Endothelial cell of umbilical vein (primary cell): ENCODE measurements around the gene ABCA2. TPM values are rescaled to one million over a fixed set of nuclear protein-coding genes. Genes with fewer than 3 reads are reported as not detected.

ENCODE experiments used
- BruUV-seq: library from RNA; stranded (reverse); fragments of 400-500 nt; replicated peaks from 2 replicates; lab custom pipeline; 2021; lab: Mats Ljungman, UMichigan
- CTCF ChIA-PET: fragments of 300-600, 350-600 bp; sonication (Branson Sonifier 250); formaldehyde crosslinking; loops from one replicate; lab custom pipeline; 2021; ENCODE audit warnings: antibody characterized with exemption, inconsistent platforms; lab: Charles Lee
- POLR2A ChIA-PET: fragments of 300-600, 350-600 bp; sonication (Branson Sonifier 250); formaldehyde crosslinking; loops from one replicate; lab custom pipeline; 2021; ENCODE audit warnings: antibody characterized with exemption, inconsistent platforms; lab: Charles Lee
- DNase-seq: peaks from one replicate; pipeline ENCODE4 v3.0.0-alpha.2; 2011; ENCODE audit warnings: low read depth, low spot score
- FAIRE-seq: peaks from 2 replicates; lab custom pipeline; 2011; peaks lifted over from hg19 to GRCh38; lab: Jason Lieb, UNC
- H2AFZ ChIP-seq: 2 replicates; pipeline ENCODE4 v1.6.0; 2012; ENCODE audit warnings: low read depth, low read length, control low read depth, inconsistent platforms
- H3K27ac ChIP-seq: 2 replicates; pipeline ENCODE4 v1.5.1; 2011; ENCODE audit warnings: low read depth, mild to moderate bottlenecking, control low read depth, low read length, moderate library complexity; ENCODE audit not compliant: insufficient read depth
- H3K27me3 ChIP-seq, 2 experiments: 2 replicates each; pipeline versions ENCODE4 v1.6.0 to v1.6.1; 2011; ENCODE audit warnings: low read length in 2 of 2, mixed read lengths in 1 of 2; ENCODE audit not compliant: control insufficient read depth in 2 of 2, insufficient read depth in 2 of 2
- H3K36me3 ChIP-seq, 2 experiments: 2 replicates in 1 of 2; 3 replicates in 1 of 2; pipeline ENCODE4 v1.5.1; 2011; ENCODE audit warnings: low read length in 2 of 2, mild to moderate bottlenecking in 1 of 2, moderate library complexity in 1 of 2; ENCODE audit not compliant: control insufficient read depth in 2 of 2, insufficient read depth in 2 of 2; ENCODE audit errors: extremely low read depth in 1 of 2
- H3K4me1 ChIP-seq: 3 replicates; pipeline ENCODE4 v1.5.1; 2011; ENCODE audit warnings: mild to moderate bottlenecking, low read length; ENCODE audit not compliant: control insufficient read depth, insufficient read depth; ENCODE audit errors: extremely low read depth
- H3K4me2 ChIP-seq: 2 replicates; pipeline ENCODE4 v1.6.1; 2011; ENCODE audit warnings: low read length, control low read depth, mixed read lengths; ENCODE audit not compliant: insufficient read depth
- H3K4me3 ChIP-seq, 3 experiments: fragments of 200-600 bp in 1 of 3; sonication (generic), shearing (Covaris generic) in 1 of 3; replicated peaks in 1 of 3; 2 replicates each; pipeline ENCODE4 v1.5.1; 2011 to 2016; ENCODE audit warnings: control low read depth in 3 of 3, low read length in 3 of 3, mild to moderate bottlenecking in 2 of 3, inconsistent platforms in 1 of 3, low read depth in 1 of 3, moderate library complexity in 1 of 3; ENCODE audit not compliant: insufficient read depth in 1 of 3
- H3K79me2 ChIP-seq: 2 replicates; pipeline ENCODE4 v1.6.0; 2012; ENCODE audit warnings: low read length, inconsistent platforms; ENCODE audit not compliant: control insufficient read depth, insufficient read depth
- H3K9ac ChIP-seq: replicated peaks from 2 replicates; pipeline ENCODE3; 2011; ENCODE audit warnings: low read length, control low read depth; ENCODE audit not compliant: insufficient read depth; ENCODE audit errors: extremely low read depth
- H3K9me1 ChIP-seq: replicated peaks from 3 replicates; pipeline ENCODE4 v1.6.0; 2011; ENCODE audit warnings: mild to moderate bottlenecking, low read length; ENCODE audit not compliant: control insufficient read depth, insufficient read depth; ENCODE audit errors: extremely low read depth
- H3K9me3 ChIP-seq: replicated peaks from 2 replicates; pipeline ENCODE4 v1.5.1; 2012; ENCODE audit warnings: low read length, inconsistent platforms; ENCODE audit not compliant: control insufficient read depth, insufficient read depth
- H4K20me1 ChIP-seq: replicated peaks from 2 replicates; pipeline ENCODE3; 2011; ENCODE audit warnings: mild to moderate bottlenecking, low read length; ENCODE audit not compliant: control insufficient read depth, insufficient read depth; ENCODE audit errors: extremely low read depth
- FOS ChIP-seq: IDR thresholded peaks from 2 replicates; pipeline ENCODE4 v1.6.1; 2011; ENCODE audit warnings: mild to moderate bottlenecking, low read length, moderate library complexity, borderline replicate concordance; ENCODE audit not compliant: insufficient read depth
- POLR2A ChIP-seq: IDR thresholded peaks from 2 replicates; pipeline ENCODE4 v1.6.1; 2012; ENCODE audit warnings: low read depth, mild to moderate bottlenecking, control low read depth, low read length
- POLR2AphosphoS5 ChIP-seq: IDR thresholded peaks from 2 replicates; pipeline ENCODE4 v1.6.1; 2012; ENCODE audit warnings: low read depth, mild to moderate bottlenecking, control low read depth, low read length, moderate library complexity; ENCODE audit not compliant: insufficient read depth
- dilution Hi-C: fragments of 300-500 bp; cut with MboI; formaldehyde crosslinking; loops from one replicate; pipeline ENCODE4 v1.15.0; 2019; ENCODE audit warnings: low sequenced_read_pairs; ENCODE audit not compliant: extremely low pct_ligation_motif_present
- intact Hi-C: fragments of 100-400 bp; cut with micrococcal nuclease; formaldehyde crosslinking; loops from one replicate; pipeline ENCODE4 v1.10.0; 2022
- polyA plus RNA-seq, 4 experiments: library from polyadenylated mRNA; depleted of rRNA in 3 of 4; stranded (reverse) in 3 of 4; unstranded in 1 of 4; fragments of >200 nt; gene quantifications; 2 replicates each; pipeline versions ENCODE4 v1.2.1 to v1.2.3, GENCODE V29; 2011 to 2012; ENCODE audit warnings: missing spikeins in 1 of 4
- total RNA-seq: library from RNA; stranded (reverse); gene quantifications from 2 replicates; pipeline ENCODE4 v1.2.3, GENCODE V29; 2021
- TF ChIP-seq, protein P1 (sequence below), 2 donors: IDR thresholded peaks; 1 replicate in 1 of 2; 2 replicates in 1 of 2; pipeline ENCODE4 v1.5.1; 2011; ENCODE audit warnings: low read length in 2 of 2, mild to moderate bottlenecking in 2 of 2, moderate library complexity in 2 of 2, control low read depth in 1 of 2, inconsistent platforms in 1 of 2, low read depth in 1 of 2; ENCODE audit not compliant: insufficient read depth in 1 of 2; ENCODE audit errors: extremely low read depth in 1 of 2
- TF ChIP-seq, protein P2 (sequence below): IDR thresholded peaks from 2 replicates; pipeline ENCODE4 v1.6.1; 2011; ENCODE audit not compliant: insufficient read depth, insufficient read length

ABCA2 gene
- total and polyA plus RNA-seq, 2 donors (not counting 3 experiments of a cell fraction or from before 2014, with no cell fraction given), result 20.0 to 29.1 TPM

- Histone ChIP-seq H3K9me3 (no peaks in the 10 kb centered on the region), H3K9ac (no peak overlapping the region), H3K27me3 (no peaks in the 10 kb centered on the region), H3K27ac (no peak overlapping the region), H3K79me2 (no peaks in the 10 kb centered on the region), H3K4me1 (peaks cover 4% of the 10 kb centered on the region), H4K20me1 (no peaks in the 10 kb centered on the region), H3K4me2 (no peak overlapping the region), H3K4me3 (no peak overlapping the region), H3K9me1 (no peaks in the 10 kb centered on the region), H2AFZ (no peak overlapping the region), H3K36me3 (no peaks in the 10 kb centered on the region)
- TF ChIP-seq POLR2A, result no peak
- no peak for TF ChIP-seq POLR2AphosphoS5
- TF ChIP-seq, protein P1, sequence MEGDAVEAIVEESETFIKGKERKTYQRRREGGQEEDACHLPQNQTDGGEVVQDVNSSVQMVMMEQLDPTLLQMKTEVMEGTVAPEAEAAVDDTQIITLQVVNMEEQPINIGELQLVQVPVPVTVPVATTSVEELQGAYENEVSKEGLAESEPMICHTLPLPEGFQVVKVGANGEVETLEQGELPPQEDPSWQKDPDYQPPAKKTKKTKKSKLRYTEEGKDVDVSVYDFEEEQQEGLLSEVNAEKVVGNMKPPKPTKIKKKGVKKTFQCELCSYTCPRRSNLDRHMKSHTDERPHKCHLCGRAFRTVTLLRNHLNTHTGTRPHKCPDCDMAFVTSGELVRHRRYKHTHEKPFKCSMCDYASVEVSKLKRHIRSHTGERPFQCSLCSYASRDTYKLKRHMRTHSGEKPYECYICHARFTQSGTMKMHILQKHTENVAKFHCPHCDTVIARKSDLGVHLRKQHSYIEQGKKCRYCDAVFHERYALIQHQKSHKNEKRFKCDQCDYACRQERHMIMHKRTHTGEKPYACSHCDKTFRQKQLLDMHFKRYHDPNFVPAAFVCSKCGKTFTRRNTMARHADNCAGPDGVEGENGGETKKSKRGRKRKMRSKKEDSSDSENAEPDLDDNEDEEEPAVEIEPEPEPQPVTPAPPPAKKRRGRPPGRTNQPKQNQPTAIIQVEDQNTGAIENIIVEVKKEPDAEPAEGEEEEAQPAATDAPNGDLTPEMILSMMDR (IDR thresholded peaks at IDR 0.05; ENCODE audit: extremely low read depth in 1 of 2, insufficient read depth in 1 of 2, low read depth in 1 of 2, low read length in 2 of 2), result no peak
- TF ChIP-seq, protein P2, sequence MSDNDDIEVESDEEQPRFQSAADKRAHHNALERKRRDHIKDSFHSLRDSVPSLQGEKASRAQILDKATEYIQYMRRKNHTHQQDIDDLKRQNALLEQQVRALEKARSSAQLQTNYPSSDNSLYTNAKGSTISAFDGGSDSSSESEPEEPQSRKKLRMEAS, result no peak
- TF ChIP-seq FOS, result no peak
- intact Hi-C loops, result no loop called here
- FAIRE-seq (no peak), DNase-seq (no peak)
- dilution Hi-C loops, result no loop called here
- POLR2A ChIA-PET, result no interaction called here
- BruUV-seq, result no TSS peak
- CTCF ChIA-PET, result interaction anchor here (1.3 to 1.8 kb wide), 2 partner anchors 12 to 13 kb away, joined by 3 to 4 read pairs; no protein-coding TSS in a partner anchor
Measured at GRCh38 chr9:137022662-137023008, 5.4 kb downstream of the ABCA2 start.
